Forelimb muscle (tissue), 1 donor: ENCODE measurements around the gene RSKR. TPM values are rescaled to one million over a fixed set of nuclear protein-coding genes. Genes with fewer than 3 reads are reported as not detected.
"Not testable (repeated sequence)": the region's sequence is repeated elsewhere in the genome, so short reads cannot be mapped to it uniquely, and the experiment has no call there.

ENCODE experiments used
- DNase-seq: peaks from one replicate; pipeline ENCODE4 v3.0.0-alpha.2; 2013; ENCODE audit warnings: low read depth
- polyA plus RNA-seq: library from polyadenylated mRNA; unstranded; fragments of 120-200 nt; gene quantifications from one replicate; pipeline ENCODE4 v1.2.1, GENCODE V29; 2013; ENCODE audit not compliant: insufficient read length

The RSKR gene
- polyA plus RNA-seq, 1 donor, result 17.3 TPM

DNA sequence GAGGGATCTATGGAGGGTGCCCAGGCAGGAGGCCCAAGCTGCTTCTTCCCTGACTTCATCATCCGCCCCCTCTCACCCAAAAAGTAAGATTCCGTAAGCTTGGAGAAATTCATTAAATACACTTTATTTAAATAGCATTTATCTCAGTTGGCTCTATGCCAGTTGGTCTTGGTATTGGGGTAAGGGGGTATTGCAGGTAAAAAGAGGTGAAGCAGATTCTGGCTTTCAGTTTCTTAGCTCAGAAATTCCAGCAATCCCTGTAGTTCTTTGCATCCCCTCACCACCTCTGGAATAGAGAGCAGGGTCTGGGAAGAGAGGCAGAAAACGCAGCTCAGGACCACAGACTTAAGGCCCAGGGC, 36.5 kb downstream of the RSKR start:
- no peak for DNase-seq

DNA sequence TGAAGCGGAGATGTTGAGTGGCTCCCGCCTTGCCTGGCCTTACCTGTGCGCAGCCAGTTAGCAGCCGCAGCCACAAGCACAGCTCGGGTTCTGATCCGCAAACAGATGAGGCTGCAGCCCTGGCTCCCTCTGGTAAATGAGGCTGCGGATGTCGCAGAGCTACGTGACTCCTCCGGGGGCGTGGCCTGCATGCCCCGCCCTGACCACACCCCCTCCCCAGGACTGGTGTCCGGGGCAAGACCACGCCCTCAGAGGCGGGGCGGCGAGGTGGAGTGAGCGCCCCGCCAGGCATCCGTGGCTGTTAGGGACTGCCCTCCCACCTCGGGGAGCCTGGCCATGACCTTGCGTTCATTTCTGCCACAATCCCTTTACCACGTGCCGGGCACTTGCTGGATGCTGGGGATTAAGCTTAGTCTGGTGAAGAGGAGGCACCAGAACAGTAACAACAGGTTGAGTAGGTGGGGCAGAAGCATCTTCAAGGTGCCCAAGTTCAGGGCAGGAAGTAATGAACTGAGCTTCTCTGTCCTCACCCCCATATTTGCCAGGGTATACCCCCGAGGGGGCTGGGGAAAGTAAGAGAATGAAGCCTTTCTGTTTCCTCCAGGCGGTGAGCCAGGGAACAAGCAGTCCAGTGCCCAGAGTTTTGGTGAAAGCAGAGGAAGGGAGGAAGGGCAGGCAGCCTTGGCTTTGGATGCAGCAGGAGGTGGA, 37.1 kb downstream of the RSKR start, which contains the start of gene ALDOC:
TSS of gene ALDOC (minus strand) at position 138 of the 708 bp plus-strand sequence. CDS start 1,363 bp downstream, outside the sequence.
- peak; percentile 48 for DNase-seq

- not testable (repeated sequence) for DNase-seq
Observed at GRCh38 chr17:28576016-28576415, 38.0 kb downstream of the RSKR start.

DNA sequence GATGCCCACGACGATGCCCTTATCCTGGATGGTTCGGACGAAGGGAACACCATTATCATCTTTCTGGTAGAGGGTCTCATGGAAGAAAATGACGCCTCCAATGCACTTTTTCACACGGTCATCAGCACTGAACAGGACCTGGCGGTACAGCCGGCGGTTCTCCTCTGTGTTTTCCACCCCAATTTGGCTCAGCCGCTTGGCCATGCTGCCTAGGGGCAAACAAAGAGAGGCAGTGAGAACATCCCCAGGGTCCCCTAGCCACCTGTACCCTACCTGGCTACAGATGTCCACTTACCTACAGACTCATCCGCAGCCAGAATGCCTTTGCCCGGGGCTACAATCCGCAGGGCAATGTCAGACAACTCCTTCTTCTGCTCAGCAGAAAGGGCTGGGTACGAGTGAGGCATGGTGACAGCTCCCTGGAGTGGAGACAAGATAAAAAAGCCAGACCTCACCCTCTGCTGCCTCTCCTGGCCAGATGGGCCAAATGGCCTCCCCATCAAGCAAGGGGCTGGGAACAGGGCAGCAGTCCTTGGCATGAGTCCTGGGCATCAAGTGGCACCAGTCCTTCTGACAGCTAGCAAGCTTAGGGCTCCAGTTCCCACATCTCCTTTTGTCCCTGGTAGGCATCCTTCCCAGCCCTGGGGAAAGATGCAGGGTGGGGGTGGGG, 38.7 kb downstream of the RSKR start:
- DNase-seq, result no peak

DNA sequence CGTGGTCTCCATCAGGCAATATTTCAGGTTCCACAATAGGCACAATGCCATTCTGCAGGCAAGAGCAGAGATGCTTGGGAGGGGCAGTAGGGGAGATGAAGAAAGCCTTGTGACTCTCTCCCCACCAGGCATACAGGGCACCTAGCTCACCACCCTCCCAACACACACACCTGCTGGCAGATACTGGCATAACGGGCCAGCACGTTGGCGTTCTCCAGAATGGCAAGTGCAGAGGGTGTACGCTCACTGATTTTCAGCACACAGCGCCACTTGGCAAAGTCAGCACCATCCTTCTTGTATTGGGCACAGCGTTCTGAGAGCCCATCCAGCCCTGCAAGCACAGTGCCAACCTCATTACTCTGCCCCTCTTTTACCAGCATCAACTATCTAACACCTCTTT, 39.5 kb downstream of the RSKR start:
- DNase-seq, result no peak

- DNase-seq, result no peak
Observed at GRCh38 chr17:28573966-28574480, 40.0 kb downstream of the RSKR start.

DNA sequence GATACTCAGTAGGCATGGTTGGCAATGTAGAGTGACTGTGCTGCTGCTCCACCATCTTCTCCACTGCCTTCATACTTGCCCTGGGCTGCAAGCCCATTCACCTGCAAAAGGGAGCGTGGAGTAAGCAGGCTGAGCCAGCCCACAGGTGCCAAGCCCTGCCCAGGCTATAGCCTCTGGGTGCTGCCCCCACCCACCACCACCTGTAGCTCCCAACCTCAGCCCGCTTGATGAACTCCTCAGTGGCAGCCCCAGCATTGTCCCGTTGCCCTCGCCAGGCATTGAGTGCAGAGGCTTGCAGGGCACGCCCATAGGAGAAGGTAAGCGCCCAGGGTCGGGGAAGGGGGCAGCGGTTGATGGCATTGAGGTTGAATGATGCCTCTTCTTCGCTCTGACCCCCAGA, 40.5 kb downstream of the RSKR start:
- DNase-seq, result no peak

DNA sequence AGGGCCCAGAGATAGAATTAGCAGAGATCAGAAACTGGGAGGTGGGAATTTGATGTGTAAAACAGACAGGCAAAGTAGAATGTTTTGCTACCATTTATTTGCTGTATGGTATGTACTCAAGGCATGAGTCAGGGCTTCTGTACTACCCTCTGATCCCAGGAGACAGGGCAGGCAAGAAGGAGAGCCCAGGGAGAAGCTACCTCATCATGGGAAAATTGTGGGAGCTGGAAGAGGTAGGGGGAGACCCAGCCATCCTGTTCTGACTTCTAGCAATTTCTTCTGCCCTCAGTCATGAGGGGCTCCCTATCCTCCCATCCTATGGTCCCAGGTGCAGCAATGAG, 41.0 kb downstream of the RSKR start:
- no peak for DNase-seq

GRCh38 chr17:28572259-28573039, 41.5 kb downstream of the RSKR start:
- no peak for DNase-seq

- DNase-seq, result peak; percentile 54
Observed at GRCh38 chr17:28571361-28572122, 42.4 kb downstream of the RSKR start, which contains the start of gene PIGS. Gene PIGS (minus strand): TSS chr17:28571524. CDS start chr17:28571496, 28 bp downstream.

GRCh38 chr17:28570716-28571360, 43.1 kb downstream of the RSKR start:
- no peak for DNase-seq

DNA sequence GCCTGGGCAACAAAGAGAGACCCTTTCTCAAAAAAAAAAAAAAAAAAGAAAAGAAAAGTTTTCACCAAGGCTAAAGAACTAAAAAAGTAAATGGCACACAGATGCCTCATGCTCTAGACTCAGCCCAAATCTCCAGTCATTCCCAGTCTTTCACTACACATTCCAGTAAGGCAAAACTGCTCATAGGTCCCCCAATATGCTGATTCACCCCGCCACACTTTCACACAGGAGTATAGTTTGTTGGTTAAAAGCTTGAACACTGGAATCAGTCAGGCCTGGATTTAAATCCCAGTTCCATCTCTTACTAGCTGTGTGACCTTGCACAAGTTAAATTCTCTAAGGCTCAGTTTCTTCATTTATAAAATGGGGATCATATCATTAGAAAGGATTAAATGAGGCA, 44.5 kb downstream of the RSKR start:
- DNase-seq, result no peak

DNA sequence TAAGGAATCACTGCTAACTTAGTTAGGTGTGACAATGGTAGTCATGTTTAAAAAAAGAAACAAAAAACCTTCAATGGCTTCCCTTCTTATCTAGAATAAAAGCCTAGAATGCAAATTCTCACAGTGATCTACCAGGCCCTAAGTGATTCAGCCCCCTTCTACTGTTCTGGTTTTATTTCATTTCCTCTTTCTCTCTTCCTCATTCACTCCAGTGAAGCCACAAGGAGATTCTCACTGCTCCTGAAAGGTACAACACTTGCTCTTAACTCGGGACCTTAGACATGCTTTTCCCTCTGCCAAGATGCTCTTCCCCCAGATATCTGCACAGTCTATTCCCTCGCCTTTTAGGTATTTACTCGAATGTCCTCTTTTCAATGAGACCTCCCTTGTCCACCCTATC, 46.4 kb downstream of the RSKR start:
- no peak for DNase-seq

- no peak for DNase-seq
Observed at GRCh38 chr17:28563475-28563874, 50.5 kb downstream of the RSKR start.

Other genes with a start within 250 kb of the RSKR start
- gene SEBOX, start 249.0 kb downstream of the RSKR start, polyA plus RNA-seq, result not detected
- gene VTN, start 243.9 kb downstream of the RSKR start, polyA plus RNA-seq, result 0.32 TPM
- gene SARM1, start 242.5 kb downstream of the RSKR start, polyA plus RNA-seq, result 5.3 TPM
- gene SLC46A1, start 208.0 kb downstream of the RSKR start, polyA plus RNA-seq, result 7.0 TPM
- gene SLC13A2, start 140.5 kb downstream of the RSKR start, polyA plus RNA-seq, result not detected
- gene FOXN1, start 107.8 kb downstream of the RSKR start, polyA plus RNA-seq, result not detected
- 10.7 TPM for gene UNC119, start 61.6 kb downstream of the RSKR start, polyA plus RNA-seq
- 44.4 TPM for gene PIGS, start 42.7 kb downstream of the RSKR start, polyA plus RNA-seq
- 1.4 TPM for gene ALDOC, start 37.3 kb downstream of the RSKR start, polyA plus RNA-seq
- 18.5 TPM for gene SPAG5, start 15.2 kb downstream of the RSKR start, polyA plus RNA-seq
- gene BLTP2, start 31.0 kb upstream of the RSKR start, polyA plus RNA-seq, result 50.6 TPM
- gene SDF2, start 47.7 kb upstream of the RSKR start, polyA plus RNA-seq, result 34.8 TPM
- gene SUPT6H, start 48.0 kb upstream of the RSKR start, polyA plus RNA-seq, result 38.9 TPM
- gene PROCA1, start 97.7 kb upstream of the RSKR start, polyA plus RNA-seq, result 3.1 TPM
- 61.9 TPM for gene RAB34, start 103.7 kb upstream of the RSKR start, polyA plus RNA-seq
- gene RPL23A, start 105.8 kb upstream of the RSKR start, polyA plus RNA-seq, result 1,425 TPM
- gene TLCD1, start 112.0 kb upstream of the RSKR start, polyA plus RNA-seq, result 4.2 TPM
- gene NEK8, start 114.6 kb upstream of the RSKR start, polyA plus RNA-seq, result 3.3 TPM
- gene TRAF4, start 129.8 kb upstream of the RSKR start, polyA plus RNA-seq, result 53.6 TPM
- 13.2 TPM for gene FAM222B, start 228.6 kb upstream of the RSKR start, polyA plus RNA-seq
- 42.0 TPM for gene ERAL1, start 240.8 kb upstream of the RSKR start, polyA plus RNA-seq